Right renal pelvis (tissue), 4 donors: ENCODE measurements around the gene SLC13A4. TPM values are rescaled to one million over a fixed set of nuclear protein-coding genes. Genes with fewer than 3 reads are reported as not detected.

Experiments used
- polyA plus RNA-seq, 4 donors: library from polyadenylated mRNA; unstranded; fragments of 120-200 nt; gene quantifications; one replicate each; pipeline ENCODE4 v1.2.1, GENCODE V29; 2013; ENCODE audit not compliant: insufficient read length in 4 of 4

The SLC13A4 gene
- polyA plus RNA-seq, 4 donors = 0.84 to 1.8 (median 1.7) TPM

Other genes with a start within 250 kb of the SLC13A4 start
- gene CNOT4, start 218.1 kb downstream of the SLC13A4 start, polyA plus RNA-seq = 10 to 100 TPM; 28.8 to 41.4 (median 36.0) TPM
- gene NUP205, start 170.3 kb downstream of the SLC13A4 start, polyA plus RNA-seq = 10 to 100 TPM; 62.6 to 68.9 (median 67.9) TPM
- 100 to 1,000 TPM in 1 of 4 donors, 10 to 100 TPM in 3; 78.1 to 101 (median 93.0) TPM for gene STMP1, start 65.7 kb downstream of the SLC13A4 start, polyA plus RNA-seq
- gene FAM180A, start 20.6 kb upstream of the SLC13A4 start, polyA plus RNA-seq = under 1 TPM in 1 of 4 donors, not detected in 3; 0.06 TPM
- 100 to 1,000 TPM; 150 to 185 (median 183) TPM for gene MTPN, start 249.2 kb upstream of the SLC13A4 start, polyA plus RNA-seq